NCI-H510A treated with DMSO at 0.1 percent for 48 hours (cell line): ENCODE results near the gene OBSL1.

Experiments used
- DNase-seq: peaks from one replicate; lab custom pipeline; 2025; lab: John Stamatoyannopoulos, UW

Gene OBSL1

DNA sequence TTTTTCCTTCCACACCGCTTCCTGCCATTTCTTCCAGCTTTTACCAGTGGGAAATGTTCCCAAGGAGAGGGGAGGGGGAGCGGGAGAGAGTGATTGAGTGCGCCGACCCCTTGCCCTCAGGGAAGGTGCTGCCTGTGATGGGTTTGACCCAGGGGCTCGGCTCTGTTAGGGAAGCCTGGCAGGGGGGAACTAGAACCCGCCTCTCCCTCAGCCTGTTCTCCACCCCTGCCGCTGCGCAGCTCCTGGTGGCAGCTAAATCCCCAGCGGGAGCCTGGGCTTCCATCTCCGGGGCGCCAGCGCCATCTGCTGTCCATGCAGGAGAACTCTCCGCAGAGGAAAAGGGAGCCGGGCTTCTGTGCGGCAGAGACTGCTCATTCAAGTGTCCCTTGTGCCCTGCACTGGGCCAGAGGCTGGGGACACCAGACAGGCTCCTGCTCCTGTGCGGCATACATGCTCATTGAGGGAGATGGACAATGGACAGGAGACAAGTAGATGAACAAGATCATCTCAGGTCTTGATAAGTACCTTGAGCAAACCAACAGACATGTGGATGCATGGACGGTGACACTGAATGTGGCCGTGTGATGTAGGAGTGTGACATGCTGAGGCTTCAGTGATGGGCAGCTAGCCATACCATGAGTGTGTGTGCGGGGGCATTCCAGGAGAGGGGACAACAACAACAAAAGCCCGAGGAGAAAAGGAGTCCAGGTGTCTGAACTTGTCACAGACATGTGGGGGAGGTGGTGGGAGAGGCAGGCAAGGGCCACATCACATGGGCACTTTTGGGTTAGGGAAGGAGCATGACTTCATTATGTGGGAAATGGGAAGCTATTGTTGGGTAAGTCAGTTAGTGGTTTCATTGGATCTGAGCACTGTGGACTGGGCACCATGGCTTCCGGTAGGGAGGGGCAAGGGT, 41.0 kb downstream of the OBSL1 start:
- DNase-seq, result peak; percentile 93

GRCh38 chr2:219527472-219527871, 43.9 kb downstream of the OBSL1 start:
- DNase-seq, result no peak

- DNase-seq, result peak; percentile 30
Measured at GRCh38 chr2:219527076-219527394, 44.3 kb downstream of the OBSL1 start.

DNA sequence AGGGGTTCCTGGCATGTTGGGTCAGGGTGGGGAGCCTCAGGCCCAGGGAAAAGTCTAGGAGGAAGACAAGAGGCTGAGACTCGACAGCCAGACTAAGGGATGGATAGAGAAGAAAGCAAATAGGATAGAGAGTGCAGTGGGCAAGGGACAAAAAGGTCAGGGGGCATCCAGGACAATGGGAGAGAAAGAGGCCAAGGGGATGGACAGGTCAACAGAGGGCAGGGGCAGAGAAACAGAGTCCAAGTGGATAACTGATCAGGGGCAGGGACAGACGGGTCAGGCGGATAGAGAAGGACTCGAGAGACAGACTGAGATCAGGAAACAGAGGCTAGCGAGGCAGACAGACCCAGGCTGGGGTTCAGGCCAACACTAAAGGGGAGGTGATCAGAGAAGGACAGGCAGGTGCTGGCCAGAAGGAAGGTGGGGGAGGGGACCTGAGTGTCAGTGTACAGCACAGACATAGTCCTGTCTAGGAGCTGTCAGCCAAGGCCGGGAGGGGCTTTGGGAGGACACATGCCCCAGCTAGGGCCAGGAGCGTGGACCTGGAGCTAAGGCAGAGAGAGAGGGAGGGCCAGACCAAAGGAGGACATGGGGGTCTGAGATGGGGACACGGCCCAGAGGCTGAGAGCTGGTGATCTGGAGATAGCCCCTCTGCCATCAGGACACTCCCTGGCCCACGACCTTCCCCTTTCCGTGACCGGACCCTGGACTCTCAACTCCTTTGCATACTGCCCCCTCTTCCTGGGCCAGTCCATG, 44.8 kb downstream of the OBSL1 start:
- DNase-seq, result no peak

DNA sequence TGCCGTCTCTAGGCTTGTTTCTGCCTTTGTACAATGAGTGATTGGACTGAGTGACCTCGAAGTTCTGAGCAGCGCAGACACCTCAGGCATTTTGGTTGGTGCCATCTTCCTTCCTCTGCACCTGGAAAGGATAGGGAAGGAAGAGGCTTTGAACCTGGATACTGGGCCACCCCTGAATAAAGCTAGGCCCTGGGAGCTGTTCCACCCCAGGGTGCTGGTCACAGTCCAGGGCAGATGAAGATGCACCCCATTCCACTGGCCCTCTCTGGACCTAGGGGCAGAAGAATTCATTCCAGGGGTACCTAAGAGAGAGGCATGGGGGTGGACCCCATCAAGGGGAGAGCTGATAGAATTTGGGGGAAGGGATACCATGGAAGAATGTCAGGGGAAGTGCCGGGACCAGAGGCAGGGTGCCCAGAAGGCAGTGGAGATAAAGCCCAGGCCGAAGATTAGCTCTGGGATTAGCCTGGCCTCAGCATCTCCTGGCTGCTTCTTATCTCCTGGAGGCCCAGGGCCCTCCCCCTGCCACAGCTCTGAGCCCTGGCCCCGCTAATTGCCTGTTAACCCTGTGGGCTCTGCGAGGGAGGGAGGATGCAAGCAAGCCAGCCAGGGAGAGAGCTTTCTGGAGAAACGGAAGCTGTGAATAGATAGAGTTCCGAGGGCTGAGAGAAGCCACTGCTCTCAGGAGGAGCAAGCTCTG, 45.7 kb downstream of the OBSL1 start:
- no peak for DNase-seq

- no peak for DNase-seq
Measured at GRCh38 chr2:219524817-219525216, 46.5 kb downstream of the OBSL1 start.

- DNase-seq, result no peak
Measured at GRCh38 chr2:219523031-219523671, 48.2 kb downstream of the OBSL1 start.

DNA sequence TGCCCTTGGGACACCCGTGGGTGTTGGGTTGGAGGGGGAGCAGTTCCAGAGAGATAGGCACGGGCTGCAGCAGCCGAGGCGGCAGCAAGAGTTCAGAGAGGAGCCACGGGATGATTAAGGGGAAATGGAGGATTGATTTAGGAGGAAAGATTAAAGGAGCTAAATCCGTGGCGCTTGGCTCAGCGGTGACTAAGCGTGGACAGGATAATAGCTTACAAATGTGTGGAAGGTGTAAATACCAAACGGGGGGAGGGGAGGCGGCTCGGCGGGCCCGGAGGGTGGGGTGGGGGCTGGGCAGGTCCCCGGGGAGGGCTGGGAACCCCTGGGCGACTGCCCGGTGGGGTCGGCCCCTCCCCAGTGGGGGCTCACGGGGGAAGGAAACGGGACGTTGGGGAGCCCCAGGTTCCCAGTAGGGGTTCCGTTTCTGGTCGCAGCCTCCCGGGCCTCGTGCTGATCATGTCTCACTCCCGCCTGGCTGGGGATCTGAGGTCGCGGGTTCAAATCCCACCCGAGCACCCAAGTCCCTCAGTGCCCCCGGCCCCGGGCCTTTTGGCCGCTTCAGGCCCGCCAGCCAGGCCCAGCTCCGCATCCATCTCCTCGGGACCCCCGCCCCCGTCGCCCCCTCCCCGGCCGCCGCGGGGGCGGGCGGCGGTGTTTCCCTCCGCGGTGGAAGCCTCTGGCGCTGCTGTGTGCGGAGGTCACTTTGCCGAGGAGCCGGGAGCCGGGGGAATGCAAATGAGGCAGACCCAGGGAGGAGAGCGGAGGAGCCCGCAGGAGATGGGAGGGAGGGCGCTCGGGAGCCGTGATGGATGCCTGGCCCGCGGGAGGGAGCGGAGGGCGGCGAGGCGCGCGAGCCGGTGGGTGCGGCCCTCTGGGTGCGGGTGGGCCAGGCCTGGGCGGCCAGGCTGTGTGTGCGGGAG, 49.0 kb downstream of the OBSL1 start:
- DNase-seq, result peak; percentile 24

DNA sequence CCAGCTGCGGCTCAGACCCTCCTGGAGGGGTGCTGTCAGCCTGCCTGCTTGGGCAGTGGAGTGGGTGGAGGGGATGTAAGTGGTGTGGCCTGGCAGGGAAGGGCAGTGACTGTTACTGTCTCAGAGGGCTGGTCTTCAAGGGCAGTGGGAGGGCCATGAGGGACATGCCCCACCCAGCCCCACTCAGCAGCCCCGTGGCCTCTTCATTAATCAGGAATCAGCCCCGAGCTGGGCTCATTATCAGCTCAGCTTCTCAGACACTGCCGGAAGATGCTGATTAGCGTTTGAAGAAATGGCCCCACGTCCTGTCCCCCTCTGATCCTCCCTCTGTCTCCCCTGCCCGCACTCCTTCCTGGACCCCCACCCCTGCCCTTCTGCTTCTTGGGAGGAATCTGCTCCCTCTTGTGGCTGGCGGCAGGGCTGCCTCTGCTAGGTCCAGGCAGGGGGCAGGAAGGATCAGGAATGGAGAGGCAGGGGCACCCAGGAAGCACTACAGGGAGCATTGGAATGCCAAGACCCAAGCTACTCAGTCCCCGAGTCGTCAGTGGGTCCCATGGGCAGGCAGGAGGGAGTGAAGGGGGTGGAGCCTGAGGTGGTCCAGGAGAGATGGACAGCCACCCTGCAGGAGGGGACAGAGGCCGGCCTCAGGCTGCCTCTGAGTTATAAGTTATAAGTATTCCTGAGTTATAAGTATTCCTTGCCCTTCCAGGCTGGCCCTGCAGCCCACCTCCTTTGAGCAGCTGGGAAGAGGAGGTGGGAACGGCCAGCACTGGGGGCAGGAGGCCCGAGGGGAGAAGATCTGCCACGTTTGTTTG, 50.1 kb downstream of the OBSL1 start:
- peak; percentile 15 for DNase-seq

DNA sequence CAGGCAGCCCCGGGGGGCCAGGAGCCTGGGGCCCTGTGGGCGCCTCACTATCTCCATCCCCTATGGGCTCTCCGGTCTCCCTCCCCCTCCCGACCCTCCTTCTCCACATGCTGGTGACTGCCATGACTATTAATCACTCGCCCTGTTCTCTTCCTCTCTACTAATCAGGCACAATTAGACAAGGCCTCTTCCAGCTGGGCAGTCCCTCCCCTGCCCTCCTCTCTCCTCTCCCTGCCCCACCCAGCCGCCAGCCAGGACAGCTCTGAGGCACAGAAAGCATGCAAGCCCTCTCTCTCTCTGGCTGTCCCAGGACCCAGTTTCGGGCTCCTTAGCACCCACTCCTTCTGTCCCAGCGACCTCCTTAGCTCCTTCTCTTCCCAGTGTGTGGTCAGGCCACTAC, 51.3 kb downstream of the OBSL1 start:
- no peak for DNase-seq

DNA sequence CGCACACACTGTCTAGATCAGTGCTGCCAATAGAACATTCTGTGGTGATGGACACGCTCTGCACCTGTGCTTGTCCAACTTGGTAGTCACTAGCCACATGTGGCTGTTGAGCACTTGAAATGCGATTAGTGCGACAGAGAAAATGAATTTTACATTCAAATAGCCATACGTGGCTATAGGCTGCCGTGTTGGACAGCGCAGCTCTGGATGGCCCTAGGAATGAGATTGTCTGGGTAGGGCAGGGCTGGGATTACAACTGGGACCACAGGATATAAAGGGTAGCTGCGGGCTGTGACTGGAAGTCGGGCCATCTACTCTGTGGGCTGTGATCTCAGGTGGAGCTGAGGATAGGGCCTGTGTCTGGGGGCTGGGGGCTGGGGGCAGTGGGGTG, 51.8 kb downstream of the OBSL1 start:
- DNase-seq, result no peak

GRCh38 chr2:219517954-219518778, 53.2 kb downstream of the OBSL1 start:
- no peak for DNase-seq

DNA sequence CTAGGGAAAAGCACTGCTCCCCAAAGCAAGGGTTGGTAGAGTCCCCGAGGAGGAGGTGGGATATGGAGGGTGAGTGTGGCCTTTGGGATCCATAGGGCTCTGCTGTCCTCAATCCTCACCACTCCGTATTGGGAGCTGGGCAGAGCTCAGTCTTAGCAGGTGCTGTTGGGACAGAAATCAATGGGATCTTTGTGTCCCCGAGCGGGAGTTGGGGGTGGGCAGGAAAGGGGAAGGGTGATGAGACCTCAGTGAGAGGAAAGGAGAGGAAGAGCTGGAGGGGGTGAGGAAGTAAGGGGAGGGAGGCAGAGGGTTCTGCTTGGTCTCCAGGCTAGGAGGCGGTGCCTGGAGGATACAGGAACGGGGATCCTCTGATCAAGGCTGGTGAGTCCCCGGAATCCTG, 54.5 kb downstream of the OBSL1 start:
- DNase-seq, result no peak

DNA sequence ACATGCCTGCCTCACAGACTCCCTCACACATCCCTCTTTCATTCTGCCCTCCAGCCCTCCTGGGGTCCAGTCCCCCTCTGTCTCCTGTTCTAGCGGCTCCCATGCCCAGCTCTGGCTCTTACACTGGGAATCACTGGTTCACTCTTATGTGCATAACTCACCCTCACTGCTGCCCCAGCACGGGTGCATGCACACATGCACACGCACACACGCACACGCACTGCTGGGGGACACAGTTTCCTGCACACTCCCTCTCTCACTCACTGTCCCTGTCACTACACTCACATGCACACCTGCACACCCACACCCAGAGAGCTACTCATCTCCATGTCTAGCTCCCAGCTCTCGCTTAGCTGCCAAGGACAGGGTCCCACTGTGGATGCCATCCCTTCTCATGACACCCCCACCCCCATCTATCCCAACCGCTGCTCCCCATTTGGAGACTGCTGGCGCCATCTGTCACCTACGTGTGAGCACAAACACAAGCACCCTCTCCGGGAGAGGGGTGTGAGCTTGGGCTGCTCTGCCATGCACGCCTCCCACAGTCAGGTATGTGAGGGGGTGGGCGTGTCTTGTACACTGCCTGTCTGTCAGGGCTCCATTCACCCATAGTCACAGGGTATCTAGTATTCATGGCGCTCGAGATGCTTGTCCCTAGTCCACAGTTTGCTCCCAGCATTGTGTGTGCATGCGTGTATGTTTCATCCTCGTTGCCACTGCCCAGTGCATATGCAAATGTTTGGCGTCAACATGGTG, 55.3 kb downstream of the OBSL1 start:
- DNase-seq, result no peak

DNA sequence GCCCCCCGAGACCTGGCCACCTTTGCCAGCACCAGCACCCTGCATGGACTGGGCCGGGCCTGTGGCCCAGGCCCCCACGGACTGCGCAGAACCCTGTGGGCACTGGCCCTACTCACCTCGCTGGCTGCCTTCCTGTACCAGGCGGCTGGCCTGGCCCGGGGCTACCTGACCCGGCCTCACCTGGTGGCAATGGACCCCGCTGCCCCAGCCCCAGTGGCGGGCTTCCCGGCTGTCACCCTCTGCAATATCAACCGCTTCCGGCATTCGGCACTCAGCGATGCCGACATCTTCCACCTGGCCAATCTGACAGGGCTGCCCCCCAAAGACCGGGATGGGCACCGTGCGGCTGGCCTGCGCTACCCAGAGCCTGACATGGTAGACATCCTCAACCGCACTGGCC, 56.5 kb downstream of the OBSL1 start:
- DNase-seq, result no peak

- no peak for DNase-seq
Measured at GRCh38 chr2:219514196-219514761, 57.1 kb downstream of the OBSL1 start, which contains the start of gene ASIC4. ASIC4 (plus strand) TSS chr2:219514482; CDS start chr2:219514725, 243 bp downstream.

DNA sequence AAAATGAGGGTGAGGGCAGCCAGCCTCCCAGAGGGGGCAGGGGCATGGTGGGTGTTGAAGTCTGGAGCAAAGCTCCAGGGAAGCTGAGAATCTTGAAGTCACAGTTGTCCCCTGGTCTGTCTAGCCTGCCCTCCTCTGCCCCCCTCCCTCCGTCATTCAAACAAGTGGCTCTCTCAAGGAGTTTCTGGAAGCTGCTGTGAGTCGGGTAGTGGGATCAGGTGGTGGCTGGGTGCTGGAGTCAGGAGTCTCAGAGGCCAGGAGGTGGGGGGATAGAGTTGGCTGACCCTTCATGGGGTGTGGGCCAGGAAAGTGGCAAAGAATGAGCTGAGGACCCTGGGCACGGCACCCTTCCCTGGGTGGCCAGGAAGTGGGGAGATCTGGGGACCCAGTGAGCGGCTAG, 57.6 kb downstream of the OBSL1 start:
- no peak for DNase-seq

DNA sequence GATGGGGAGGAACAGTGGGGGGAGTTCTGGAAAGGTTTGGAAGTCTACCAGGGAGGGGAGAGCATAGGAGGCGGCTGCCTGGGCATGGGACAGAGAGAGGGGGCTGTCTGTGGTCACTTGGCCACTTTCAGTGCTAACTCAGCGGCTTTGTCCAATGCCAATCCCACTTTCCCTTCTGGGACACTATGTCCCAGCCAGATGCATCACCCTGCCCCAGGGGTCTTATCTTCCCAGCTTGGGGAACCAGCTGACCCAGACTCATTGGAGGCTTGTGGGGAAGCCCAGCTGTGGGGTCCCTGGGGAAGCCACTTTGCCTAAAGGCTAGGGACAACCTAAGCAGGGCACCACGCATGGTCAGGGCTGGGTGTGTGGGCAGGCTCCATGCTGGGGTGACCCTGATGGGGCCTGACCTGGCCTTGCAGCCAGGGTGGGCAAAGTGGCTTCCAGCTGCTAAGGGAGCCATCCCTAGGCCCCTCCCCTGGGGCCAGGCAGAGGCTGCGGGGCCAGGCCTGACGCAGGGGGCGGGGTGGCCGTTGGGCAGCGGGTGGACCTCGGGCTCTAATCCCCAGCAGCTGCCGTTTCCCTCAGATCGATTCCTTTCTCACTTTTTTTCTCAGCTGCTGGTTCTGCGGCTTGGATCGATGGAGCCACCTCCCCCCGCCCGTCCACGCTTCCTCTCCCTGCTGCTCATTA, 58.7 kb downstream of the OBSL1 start:
- DNase-seq, result no peak
